Stimulated activated CD8-positive, alpha-beta memory T cell treated with anti-CD3 and anti-CD28 coated beads, Interleukin-12 subunit alpha, Interleukin-12 subunit beta, amount 100 ng/mL, for 4 hours (primary cell): Measurements from ENCODE around the gene SLC15A5.

Source experiments
- DNase-seq: peaks from one replicate; pipeline ENCODE4 v3.0.0-alpha.2; 2020; ENCODE audit warnings: low read depth

SLC15A5 gene

DNA sequence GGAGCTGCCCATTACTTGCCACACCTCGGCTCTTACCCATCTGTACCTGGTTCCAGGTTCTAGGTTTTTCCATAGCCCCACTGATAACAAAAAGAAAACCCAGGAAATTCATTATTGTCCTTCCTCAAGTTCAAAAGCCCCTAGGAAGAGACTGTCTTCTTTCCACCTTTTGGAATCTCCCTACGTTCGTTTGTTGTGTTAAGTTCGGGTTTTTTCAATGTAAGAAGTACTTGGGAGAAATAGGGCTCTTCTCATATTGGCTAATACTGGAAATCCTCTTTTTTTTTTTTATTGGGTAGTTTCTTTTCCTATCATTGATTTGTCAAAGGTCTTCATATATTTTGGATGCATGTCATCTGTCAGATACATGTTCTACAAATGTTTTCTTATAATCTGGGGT lies 17.3 kb downstream of the SLC15A5 start:
- no peak for DNase-seq

- DNase-seq: no peak
These were observed 18.5 kb downstream of the SLC15A5 start for GRCh38 chr12:16258963-16259362.

GRCh38 chr12:16246264-16246663 lies 31.2 kb downstream of the SLC15A5 start:
- no peak for DNase-seq

- no peak for DNase-seq
These were observed 32.3 kb downstream of the SLC15A5 start for GRCh38 chr12:16245209-16245608.

GRCh38 chr12:16243487-16244412 lies 33.7 kb downstream of the SLC15A5 start:
- no peak for DNase-seq

- DNase-seq: no peak
These were observed 36.1 kb downstream of the SLC15A5 start for GRCh38 chr12:16241346-16241745.

GRCh38 chr12:16238661-16239060 lies 38.8 kb downstream of the SLC15A5 start:
- no peak for DNase-seq

GRCh38 chr12:16229676-16230075 lies 47.8 kb downstream of the SLC15A5 start:
- no peak for DNase-seq

DNA sequence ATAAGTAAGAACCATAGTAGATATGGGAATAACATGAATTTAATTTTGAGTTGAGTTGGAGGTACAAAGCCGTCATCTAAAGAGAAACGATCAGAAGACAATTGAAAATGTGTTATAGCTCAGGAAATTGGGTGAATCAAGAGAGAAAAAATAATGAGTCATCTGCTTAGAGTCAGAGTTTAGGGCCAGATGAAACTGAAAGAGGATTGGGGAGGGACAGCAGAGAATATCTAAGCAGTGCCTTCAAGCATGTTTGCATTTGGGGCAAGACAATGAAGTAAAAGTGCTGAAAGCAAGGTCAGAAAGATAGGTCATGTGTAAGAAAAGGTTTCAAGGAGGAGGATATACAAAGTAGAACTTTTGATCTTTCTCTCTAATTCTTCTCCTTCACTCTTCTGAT lies 49.4 kb downstream of the SLC15A5 start:
- DNase-seq: no peak

DNA sequence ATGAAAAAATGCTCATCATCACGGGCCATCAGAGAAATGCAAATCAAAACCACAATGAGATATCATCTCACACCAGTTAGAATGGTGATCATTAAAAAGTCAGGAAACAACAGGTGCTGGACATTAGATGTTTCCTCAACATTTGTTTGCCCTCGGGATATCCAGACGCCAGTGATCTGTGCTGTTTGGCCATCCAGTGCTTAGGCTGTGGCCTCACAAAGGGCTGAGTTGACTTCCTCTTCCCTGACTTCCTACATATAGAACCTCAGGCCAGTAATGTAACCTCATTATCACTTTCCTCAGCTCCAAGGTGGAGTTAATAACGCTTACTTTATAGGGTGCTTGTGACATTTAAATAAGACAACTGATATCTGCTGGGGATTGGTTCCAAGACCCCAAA lies 51.8 kb downstream of the SLC15A5 start:
- no peak for DNase-seq

- DNase-seq: no peak
These were observed 53.3 kb downstream of the SLC15A5 start for GRCh38 chr12:16224196-16224595.

DNA sequence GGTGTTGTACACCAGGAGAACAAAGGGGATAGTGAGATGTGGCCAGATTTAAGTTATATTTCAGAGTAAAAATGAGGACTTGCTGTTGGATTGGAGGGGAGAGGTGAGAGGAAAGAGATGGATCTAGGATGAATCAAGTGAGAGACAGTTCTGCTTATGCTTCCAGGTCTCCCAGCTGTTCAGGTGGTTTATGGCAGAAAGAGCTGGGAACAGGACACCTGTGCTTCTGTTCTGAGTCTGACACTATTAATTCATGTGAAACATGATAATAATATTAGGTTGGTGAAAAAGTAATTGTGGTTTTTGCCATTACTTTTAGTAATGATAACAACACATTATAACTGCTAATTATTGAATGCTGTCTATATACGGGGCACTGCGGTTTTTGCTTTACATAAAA lies 55.7 kb downstream of the SLC15A5 start:
- DNase-seq: no peak

DNA sequence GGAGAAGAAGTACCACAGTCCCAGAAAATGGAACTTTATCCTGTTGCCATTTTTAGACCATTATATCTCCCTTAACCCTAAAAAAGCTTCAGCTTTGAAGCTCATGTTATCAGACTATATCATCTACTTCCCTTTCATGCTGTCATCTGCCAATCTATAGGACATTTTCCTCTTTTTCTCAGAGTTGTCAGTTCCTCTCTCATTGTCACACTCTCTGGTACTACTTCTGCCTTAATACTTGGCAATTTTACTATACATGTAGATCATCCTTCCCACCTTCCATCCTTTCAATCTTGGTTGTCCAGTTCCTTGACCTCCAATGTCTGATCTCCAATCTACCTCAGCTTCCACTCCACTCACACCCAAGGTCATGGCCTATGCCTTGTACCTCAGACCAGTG lies 57.4 kb downstream of the SLC15A5 start:
- DNase-seq: no peak

DNA sequence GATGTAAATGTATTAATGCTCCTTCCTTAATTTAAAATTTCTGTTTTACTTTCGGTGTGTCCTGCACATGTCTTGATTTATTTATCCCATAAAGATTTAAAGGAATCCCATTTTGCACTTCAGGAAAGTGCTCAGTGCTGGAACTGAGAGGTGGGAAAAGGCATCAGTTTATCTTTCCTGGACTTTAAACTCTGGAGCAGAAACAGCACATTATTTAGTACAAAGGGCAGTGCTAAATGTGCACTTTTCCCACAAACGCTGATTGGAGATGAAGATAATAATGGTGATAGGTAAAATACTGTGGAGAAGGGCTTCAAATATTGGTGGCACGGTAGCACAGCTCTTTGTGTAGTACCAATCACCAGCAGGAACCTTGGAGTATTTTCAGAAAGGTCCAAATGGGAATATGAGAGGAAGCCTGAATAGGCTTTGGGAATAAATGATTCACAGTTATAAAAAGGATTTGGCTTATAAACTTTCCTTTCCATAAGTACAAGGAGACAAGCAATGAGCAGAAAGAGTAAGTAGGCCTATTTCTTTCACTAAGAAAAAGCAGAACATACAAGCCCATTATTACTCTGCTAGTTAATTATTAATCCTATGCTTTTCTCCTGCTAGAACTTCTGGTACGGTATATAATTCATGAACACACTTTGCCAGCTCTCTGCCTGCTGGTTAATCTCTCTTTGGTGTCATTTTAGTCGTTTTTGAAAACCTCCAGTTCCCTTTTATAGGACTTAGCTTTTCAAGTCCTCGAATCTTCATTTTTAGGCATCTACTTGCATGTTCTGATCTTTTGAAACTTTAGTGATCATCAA lies 58.3 kb downstream of the SLC15A5 start:
- no peak for DNase-seq

DNA sequence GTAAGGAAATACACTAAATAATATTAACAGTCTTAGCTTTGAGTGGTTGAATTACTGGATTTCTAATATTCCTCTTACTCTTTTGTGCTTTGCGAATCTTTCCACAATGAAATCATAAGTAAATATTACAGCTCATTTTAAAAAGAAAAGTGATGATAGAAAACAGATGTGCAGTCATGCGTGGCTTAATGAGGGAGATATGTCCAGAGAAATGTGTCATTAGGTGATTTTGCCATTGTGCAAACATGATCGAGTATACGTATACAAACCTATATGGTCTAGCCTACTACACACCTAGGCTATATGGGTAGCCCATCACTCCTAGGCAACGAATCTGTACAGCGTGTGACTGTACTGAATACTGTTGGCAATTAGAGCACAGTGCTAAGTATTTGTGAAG lies 59.3 kb downstream of the SLC15A5 start:
- no peak for DNase-seq

GRCh38 chr12:16211731-16212130 lies 65.8 kb downstream of the SLC15A5 start:
- no peak for DNase-seq

DNA sequence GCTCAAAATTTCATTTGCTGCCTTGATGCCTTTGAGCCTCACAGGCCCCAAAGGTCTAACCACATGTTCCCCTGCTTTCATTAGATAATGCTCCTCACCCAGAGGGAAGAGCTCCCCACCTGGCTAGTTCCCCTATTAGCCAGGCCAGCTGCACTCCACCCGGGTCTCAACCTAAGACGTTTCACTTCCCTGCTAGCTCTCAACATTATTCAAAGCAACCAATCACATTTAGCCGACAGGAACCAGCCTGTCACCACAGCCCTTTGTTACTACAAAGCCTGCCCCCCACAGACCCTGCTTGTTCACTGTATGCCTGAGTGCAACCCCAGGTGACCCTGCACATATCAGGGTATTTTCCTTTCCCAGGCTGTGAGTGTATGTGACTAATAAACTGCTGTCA lies 78.6 kb downstream of the SLC15A5 start:
- no peak for DNase-seq

DNA sequence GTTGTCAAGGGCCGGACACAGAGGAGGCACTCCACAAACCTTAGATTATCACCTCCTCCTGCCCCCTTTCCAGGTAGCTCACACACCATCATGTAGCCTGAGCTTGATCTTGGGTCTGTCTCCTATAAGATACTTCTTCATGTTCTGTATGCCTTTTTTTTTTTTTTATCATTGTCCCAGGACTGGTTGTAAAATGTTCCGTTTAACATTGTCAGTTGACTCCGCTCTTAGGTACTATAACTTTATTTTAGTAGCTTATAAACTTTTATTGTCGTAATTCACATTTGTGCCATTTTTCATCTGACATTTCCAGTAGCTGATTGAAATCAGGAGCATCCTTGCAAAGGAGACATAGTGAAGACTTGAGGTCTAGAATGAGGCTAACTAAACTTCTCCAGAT lies 79.9 kb downstream of the SLC15A5 start:
- no peak for DNase-seq

DNA sequence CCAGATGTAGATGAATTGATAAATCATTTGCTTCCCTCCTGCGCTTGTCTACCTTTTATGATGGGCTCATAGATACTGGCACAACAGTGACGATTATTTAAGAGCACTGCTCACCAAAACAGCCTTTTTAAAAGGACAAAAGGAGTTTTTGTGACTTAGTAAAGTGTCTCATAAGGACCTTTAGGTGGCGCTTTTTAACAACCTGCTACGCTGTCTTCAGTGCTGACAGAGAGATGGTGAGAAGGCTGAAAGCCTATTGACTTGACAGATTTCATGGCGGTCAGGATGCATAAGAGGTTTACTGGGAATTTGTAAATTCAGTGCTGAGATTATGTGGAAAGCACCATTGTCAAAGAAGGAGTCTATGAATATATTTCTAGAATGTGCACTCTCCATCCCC lies 87.6 kb downstream of the SLC15A5 start:
- no peak for DNase-seq

DNA sequence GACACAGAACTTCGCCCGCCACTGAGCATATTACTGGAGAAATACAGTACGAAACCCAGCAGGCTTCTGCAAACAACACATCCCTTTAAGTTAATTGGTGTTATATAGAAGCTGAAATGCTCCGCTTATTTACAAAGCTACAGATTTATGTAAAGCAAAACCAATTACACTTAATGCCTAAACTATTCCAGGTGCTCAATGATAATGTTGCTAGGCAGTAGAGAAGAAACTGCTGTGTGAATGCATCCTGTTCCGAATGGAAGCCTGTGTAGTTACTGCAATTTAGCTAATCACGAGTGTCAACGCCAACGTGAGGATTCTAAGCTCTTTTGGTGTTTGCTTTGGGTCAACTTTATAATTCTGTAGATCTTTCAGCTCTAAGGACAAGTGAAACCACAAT lies 89.8 kb downstream of the SLC15A5 start:
- DNase-seq: no peak

GRCh38 chr12:16184681-16185080 lies 92.8 kb downstream of the SLC15A5 start:
- DNase-seq: no peak

GRCh38 chr12:16183541-16183940 lies 93.9 kb downstream of the SLC15A5 start:
- no peak for DNase-seq

GRCh38 chr12:16175840-16176239 lies 101.6 kb downstream of the SLC15A5 start:
- no peak for DNase-seq
